HG02943 (cell line): ENCODE measurements around the gene SASH3.

Experiments
- ATAC-seq: cut with Tn5 transposase; IDR thresholded peaks from one replicate; pipeline ENCODE4 v1.9.1; 2021; ENCODE audit warnings: mild to moderate bottlenecking, low read depth, moderate library complexity; ENCODE audit not compliant: unreplicated experiment

Gene SASH3

GRCh38 chrX:129755779-129756650 lies 23.7 kb upstream of the SASH3 start:
- no peak for ATAC-seq

DNA sequence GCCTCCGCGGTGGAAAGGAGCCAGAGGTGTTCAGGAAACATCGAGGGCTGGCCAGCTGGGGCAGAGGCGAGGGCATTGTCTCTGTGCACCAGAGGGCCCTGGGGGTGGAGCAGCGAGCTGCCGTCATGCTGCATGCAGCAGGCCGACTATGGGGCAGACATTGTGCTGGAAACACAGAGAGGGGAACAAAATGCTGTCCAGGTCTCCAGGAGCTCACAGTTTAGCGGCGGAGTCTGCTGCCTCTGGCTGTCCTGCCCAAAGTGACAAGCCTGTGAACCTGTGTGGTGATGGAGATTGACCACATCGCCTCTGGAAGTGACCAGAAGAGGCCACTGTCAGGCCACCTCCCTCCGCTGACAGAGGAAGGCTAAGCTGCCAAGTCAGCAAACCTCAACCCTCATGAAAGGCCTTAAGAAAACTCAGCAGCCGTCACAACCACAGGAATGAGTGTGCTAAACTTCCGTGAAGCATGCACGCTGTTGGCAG lies 20.1 kb upstream of the SASH3 start:
- ATAC-seq = no peak

DNA sequence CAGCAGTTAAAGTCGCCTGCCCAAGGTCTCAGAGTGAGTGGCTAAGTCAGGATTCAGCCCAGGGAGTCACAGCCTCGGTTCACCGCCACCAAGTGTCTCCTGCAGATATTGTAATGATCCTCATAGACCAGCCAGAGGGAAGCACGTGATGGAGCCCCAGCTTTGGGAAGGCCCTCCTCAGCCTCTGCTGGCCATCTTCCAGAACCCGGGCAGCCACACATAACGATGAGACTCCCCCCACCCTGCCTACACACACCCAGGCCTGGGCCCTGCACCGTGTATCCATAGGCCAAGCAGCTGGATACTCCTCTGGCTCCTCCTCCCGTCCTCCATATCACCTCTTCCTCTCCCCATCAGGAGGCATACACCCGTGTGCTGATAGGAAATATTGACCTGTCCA lies 19.6 kb upstream of the SASH3 start:
- ATAC-seq = no peak

DNA sequence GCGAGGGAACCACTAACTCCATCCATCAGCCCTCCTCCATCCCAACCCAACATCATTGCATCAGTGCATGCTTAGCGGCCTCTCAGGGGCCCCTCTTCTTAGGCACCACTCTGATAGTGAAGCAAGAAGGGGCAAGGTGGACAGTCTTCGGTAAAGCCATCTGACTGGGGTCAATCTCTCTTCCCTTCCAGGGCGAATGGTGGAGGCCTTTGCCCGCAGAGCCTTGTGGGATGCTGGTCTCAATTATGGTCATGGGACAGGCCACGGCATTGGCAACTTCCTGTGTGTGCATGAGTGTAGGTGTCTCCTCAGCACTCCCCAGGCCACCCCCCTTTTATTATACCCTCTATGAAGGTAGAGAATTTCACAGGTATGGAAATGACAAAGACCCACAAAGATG lies 18.8 kb upstream of the SASH3 start:
- ATAC-seq = no peak

DNA sequence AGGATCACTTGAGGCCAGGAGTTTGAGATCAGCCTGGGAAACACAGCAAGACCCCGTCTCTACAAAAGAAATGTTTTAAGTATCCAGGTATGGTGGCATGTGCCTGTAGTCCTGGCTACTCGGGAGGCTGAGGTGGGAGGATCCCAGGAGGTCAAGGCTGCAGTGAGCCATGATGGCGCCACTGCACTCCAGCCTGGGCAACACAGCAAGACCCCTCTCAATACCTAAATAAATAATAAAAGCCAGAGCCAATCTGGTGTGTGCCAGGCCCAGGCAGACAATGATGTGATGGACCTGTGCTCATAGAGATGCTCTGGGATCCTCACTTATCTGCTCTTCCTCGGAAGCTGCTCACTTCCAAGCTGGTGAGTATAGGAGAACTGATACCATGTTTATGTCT lies 18.2 kb upstream of the SASH3 start:
- no peak for ATAC-seq

DNA sequence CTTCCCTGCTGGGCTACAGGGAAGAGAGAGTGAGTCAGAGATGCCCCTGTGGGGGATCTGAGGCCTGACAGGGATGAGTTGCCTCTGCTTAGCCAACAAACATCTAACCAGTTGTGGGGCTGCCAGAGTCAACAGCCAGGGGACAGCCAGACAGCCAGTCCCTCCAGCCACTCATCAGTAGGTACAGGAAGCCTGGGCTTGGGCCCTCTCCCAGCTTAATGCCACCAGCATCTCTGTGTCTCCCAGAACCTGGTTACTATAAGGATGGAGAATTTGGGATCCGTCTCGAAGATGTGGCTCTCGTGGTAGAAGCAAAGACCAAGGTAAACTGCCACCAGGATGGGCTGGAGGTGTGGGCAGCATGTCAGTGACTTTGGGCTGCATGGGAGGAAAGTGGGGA lies 17.3 kb upstream of the SASH3 start:
- ATAC-seq = no peak

DNA sequence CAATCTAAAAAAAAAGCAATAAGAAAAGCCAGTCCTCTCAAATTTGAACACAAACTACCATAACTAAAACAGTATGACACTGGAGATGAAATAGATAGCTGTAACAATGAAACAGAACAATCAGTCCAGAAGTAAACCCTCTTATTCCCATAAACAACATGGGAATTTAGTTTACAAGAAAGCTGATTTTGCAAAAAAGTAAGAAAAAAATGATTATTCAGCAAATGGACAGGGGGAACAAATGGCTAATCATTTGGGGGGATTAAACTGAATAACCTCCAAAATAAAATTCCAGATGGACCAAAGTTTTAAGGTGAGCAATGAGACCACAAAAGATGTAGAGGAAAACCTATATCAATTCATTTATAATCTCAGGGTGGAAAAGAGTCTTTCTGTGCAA lies 16.1 kb upstream of the SASH3 start:
- no peak for ATAC-seq

DNA sequence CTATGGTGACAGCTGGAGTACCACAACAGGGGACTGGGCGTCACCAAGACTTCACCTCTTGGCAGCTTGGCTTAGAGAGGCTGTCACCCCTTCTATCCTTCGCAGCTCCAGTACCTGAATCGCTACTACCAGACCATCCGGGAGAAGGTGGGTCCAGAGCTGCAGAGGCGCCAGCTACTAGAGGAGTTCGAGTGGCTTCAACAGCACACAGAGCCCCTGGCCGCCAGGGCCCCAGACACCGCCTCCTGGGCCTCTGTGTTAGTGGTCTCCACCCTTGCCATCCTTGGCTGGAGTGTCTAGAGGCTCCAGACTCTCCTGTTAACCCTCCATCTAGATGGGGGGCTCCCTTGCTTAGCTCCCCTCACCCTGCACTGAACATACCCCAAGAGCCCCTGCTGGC lies 11.6 kb upstream of the SASH3 start:
- no peak for ATAC-seq

GRCh38 chrX:129768586-129769466 lies 10.9 kb upstream of the SASH3 start:
- ATAC-seq = no peak

DNA sequence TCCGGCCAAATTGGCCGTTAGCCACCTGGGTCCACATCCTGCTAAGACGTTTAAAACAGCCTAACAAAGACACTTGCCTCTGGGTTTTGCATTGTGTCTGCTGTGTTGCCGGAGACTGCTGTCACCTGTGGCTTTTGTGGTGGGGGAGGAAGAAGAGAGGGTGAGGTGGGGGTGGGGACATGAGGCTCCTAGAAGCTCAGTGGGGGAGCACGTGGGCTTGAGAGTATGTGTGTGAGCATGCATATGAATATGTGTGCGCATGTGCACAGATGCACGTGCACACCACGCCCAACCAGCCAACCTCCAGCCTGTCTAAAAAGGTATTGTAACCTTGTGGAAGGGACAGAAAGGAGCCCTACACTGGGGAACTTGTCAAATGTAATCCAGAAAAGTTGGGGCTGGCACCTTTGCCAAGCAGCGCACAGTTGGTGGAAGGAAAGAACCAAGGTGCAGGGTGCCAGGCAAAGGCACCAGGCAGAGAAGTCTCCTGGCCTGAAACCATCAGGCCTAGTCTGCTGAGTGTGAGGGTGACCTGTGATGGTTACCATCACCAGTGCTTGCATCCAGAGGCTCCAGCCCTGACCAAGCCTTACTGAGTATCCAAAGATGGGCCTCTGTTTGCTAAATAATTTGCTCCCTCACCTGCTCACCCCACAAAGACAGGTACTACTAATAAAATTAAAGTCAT lies 10.1 kb upstream of the SASH3 start:
- peak; percentile 44 for ATAC-seq

GRCh38 chrX:129771266-129771995 lies 8.3 kb upstream of the SASH3 start:
- ATAC-seq = no peak

GRCh38 chrX:129772796-129773431 lies 6.8 kb upstream of the SASH3 start:
- ATAC-seq = peak; percentile 54

DNA sequence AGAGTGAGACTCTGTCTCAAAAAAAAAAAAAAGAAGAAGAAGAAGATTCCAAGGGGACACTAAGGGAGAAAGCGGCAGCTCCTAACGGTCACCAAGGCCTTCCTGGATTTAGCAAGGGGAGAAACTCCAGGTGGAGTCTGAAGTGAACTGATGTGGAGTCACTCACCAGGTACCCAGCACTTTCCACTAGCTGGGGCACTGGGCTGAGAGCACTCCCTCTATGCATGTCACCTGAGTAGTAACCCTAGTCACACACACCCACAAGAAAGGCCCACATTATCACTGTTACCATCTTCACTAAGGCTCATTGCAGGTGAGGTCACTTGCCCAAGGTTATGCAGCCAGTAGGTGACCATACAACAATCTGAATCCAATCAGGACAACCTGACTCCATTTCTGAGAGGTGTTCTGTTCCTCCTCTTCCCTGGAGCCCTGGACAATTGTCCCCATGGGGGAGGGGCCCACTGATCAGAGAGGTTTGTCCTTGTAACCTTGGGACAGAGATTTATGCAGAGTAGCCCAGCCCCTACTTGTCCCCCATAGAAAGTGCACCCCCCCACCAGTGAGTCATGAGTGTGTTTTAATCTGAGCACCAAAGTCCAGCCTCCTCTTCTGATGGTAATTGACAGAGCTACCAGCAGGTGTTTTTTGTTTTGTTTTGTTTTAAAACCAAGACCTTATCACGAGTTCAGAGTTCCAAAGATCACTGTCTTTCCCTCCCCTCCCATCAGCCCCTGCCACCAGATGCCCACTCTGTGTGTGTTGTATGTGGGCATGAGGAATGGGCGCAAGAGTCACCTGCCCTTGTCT lies 5.9 kb upstream of the SASH3 start:
- ATAC-seq = no peak

DNA sequence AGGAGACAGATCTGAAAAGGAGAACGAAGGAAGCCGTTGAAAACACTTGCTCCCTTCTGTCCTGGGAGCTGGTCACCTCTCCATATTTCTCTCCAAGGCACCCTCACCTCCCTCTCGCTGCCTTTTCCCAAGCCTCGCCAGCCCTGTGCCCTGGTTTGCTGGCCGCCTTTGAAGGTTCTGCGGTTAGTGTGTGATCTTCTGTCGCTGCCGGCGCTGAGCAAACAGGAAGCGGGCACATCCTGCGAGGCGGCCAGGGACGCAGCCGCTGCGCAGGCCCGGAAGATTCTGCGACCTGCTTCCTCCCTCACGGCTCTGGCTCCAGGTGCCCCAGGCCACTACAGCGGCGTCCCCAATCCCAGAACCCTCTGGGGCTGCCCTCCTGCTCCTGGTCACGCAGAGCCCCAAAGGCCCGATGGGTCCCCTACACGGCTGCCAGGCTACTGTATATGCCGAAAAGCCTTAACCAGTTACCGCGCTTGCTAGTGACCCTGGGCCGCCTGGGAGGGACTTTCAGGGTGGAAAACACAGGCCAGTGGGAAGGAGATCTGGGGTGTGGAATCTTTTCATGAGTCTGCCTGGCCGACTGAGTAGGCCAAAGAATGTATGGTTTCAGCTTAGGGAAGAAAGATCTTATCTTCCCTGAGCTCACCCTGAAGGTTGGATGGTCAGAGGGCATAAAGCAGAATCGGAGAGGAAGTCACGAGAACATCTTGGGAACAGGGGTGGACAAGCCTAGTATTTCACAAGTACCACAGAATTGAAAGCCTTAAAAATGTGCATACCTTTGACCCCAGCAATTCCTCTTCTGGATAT lies 2.3 kb upstream of the SASH3 start:
- peak; percentile 26 for ATAC-seq

DNA sequence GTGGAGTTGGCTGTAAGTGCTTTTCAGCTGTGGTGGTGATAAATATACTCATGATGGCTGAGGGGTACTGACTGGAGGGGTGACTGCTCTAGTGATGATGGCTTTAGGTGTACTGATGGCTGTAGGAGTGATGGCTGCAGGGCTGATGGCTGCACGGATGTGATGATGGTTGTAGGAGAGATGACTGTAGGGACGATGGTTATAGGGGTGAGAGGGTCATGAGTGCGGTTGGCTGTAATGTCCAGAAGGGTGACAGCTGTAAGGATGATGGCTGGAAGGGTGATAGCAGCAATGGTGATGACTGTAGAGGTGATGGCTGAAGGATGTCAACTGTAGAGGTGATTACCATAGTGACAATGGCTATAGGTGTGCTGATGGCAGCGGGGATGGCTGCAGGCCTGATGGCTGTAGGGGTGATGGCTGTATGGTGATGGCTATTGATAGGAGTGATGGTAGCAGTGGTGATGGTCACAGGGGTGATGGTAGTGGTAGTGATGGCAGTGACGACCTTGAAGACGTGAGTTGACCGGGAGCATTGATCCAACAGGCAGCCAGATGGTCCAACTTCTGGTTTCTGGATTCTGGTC lies 570 bp upstream of the SASH3 start:
- no peak for ATAC-seq

DNA sequence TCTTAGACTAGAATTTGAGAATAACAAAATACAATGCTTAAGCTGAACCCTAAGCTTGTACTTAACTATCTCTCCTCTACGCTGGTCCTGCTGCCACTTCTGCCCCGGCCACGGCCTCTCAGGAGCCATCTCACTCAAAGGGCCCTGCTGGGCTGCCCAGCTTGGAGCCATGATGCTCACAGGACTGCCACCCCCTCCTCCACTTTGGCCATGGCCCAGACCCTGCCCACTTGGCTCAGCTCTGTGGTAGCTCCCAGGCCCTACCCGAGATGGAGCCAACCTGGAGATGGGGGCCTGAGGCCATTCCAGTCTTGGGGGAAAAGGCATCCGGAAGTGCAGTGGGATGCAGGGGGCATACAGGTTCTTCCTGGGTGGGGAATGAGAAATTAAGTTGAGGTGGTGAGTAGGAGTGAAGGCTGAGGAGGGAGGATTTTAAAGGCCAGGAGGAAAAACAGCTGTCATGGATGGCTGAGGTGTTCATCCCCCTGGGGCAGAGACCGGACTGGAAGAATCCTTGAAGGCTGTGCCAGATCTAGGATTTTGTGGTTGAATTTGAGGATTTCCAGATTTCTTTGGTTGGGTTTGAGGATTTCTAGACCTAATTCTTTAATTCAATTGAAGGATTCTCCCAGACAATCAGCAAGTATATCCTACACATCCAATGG lies 824 bp downstream of the SASH3 start:
- ATAC-seq = no peak

GRCh38 chrX:129781134-129781672 lies 1.5 kb downstream of the SASH3 start:
- peak; percentile 67 for ATAC-seq
